ENCODE measurements around the gene ZPR1.

- TF ChIP-seq CTCF (IDR thresholded peaks at IDR 0.05; ENCODE audit: insufficient read depth, low read depth, low read length) (no peak), EZH2 (IDR thresholded peaks at IDR 0.05; ENCODE audit: insufficient read depth, low read length) (no peak)
These were observed 11.8 kb downstream of the ZPR1 start for GRCh38 chr11:116775975-116776374.
